GM23248 (cell line): ENCODE results near the gene GNE.

Experiments
- EZH2 ChIP-seq: fragments of 200-600 bp; sonication (generic); IDR thresholded peaks from 2 replicates; pipeline ENCODE4 v1.6.1; 2018; ENCODE audit warnings: antibody characterized with exemption, mild to moderate bottlenecking; ENCODE audit not compliant: insufficient read depth, poor library complexity, severe bottlenecking
- EZH2phosphoT487 ChIP-seq: fragments of 200-600 bp; sonication (generic); IDR thresholded peaks from 2 replicates; pipeline ENCODE4 v1.6.1; 2018; ENCODE audit warnings: antibody characterized with exemption, moderate library complexity, mild to moderate bottlenecking, low read depth; ENCODE audit not compliant: insufficient read depth

- TF ChIP-seq EZH2 (no peak), EZH2phosphoT487 (no peak)
Measured at GRCh38 chr9:36191686-36192085, 66.6 kb downstream of the GNE start.
